Keratinocyte (primary cell): ENCODE measurements around the gene ZNF787. TPM values are rescaled to one million over a fixed set of nuclear protein-coding genes. Genes with fewer than 3 reads are reported as not detected.

Experiments used
- DNase-seq: peaks from one replicate; pipeline ENCODE4 v3.0.0-alpha.2; 2011; ENCODE audit warnings: low read depth, missing footprints, low spot score
- FAIRE-seq: peaks from 2 replicates; lab custom pipeline; 2011; peaks lifted over from hg19 to GRCh38; lab: Jason Lieb, UNC
- H2AFZ ChIP-seq: 2 replicates; pipeline ENCODE4 v1.6.0; 2012; ENCODE audit warnings: low read length, control low read depth, inconsistent platforms; ENCODE audit not compliant: control insufficient read depth
- H3K27ac ChIP-seq: 2 replicates; pipeline ENCODE4 v1.5.1; 2011; ENCODE audit warnings: low read length; ENCODE audit not compliant: control insufficient read depth, insufficient read depth
- H3K27me3 ChIP-seq: 3 replicates; pipeline ENCODE4 v1.6.0; 2011; ENCODE audit warnings: low read length; ENCODE audit not compliant: control insufficient read depth, insufficient read depth; ENCODE audit errors: extremely low read depth
- H3K36me3 ChIP-seq, 2 experiments: 2 replicates in 1 of 2; 3 replicates in 1 of 2; pipeline ENCODE4 v1.5.1; 2011; ENCODE audit warnings: low read length in 2 of 2, mild to moderate bottlenecking in 1 of 2; ENCODE audit not compliant: control insufficient read depth in 2 of 2, insufficient read depth in 2 of 2; ENCODE audit errors: extremely low read depth in 1 of 2
- H3K4me1 ChIP-seq: 3 replicates; pipeline ENCODE4 v1.5.1; 2011; ENCODE audit warnings: low read length; ENCODE audit not compliant: control insufficient read depth, insufficient read depth; ENCODE audit errors: extremely low read depth
- H3K4me2 ChIP-seq: 3 replicates; pipeline ENCODE4 v1.6.0; 2011; ENCODE audit warnings: low read depth, low read length; ENCODE audit not compliant: control insufficient read depth, insufficient read depth; ENCODE audit errors: extremely low read depth
- H3K4me3 ChIP-seq, 3 experiments: fragments of 200-600 bp in 1 of 3; sonication (generic) in 1 of 3; 2 replicates in 2 of 3; 3 replicates in 1 of 3; pipeline ENCODE4 v1.5.1; 2011 to 2016; ENCODE audit warnings: low read length in 3 of 3, mild to moderate bottlenecking in 3 of 3, control low read depth in 2 of 3, inconsistent platforms in 1 of 3, low read depth in 1 of 3, mixed read lengths in 1 of 3, mixed run types in 1 of 3, moderate library complexity in 1 of 3; ENCODE audit not compliant: control insufficient read depth in 2 of 3, insufficient read depth in 2 of 3; ENCODE audit errors: extremely low read depth in 1 of 3
- H3K79me2 ChIP-seq: 2 replicates; pipeline ENCODE4 v1.6.0; 2012; ENCODE audit warnings: low read length; ENCODE audit not compliant: control insufficient read depth, insufficient read depth
- H3K9ac ChIP-seq: 3 replicates; pipeline ENCODE4 v1.6.0; 2011; ENCODE audit warnings: low read length; ENCODE audit not compliant: control insufficient read depth, insufficient read depth; ENCODE audit errors: extremely low read depth
- H3K9me1 ChIP-seq: 3 replicates; pipeline ENCODE4 v1.6.0; 2011; ENCODE audit warnings: low read length; ENCODE audit not compliant: control insufficient read depth, insufficient read depth; ENCODE audit errors: extremely low read depth
- H3K9me3 ChIP-seq: 2 replicates; pipeline ENCODE4 v1.5.1; 2012; ENCODE audit warnings: low read depth, low read length; ENCODE audit not compliant: control insufficient read depth
- H4K20me1 ChIP-seq: 3 replicates; pipeline ENCODE4 v1.6.0; 2011; ENCODE audit warnings: low read length; ENCODE audit not compliant: control insufficient read depth, insufficient read depth; ENCODE audit errors: extremely low read depth
- CTCF ChIP-seq, 3 experiments: IDR thresholded peaks in 1 of 3; conservative IDR thresholded peaks in 1 of 3; optimal IDR thresholded peaks in 1 of 3; 2 replicates in 2 of 3; 3 replicates in 1 of 3; pipeline versions ENCODE3 to v1.5.1; 2011; ENCODE audit warnings: low read length in 3 of 3, mild to moderate bottlenecking in 3 of 3, moderate library complexity in 2 of 3, control low read depth in 1 of 3, inconsistent platforms in 1 of 3; ENCODE audit not compliant: insufficient read depth in 2 of 3; ENCODE audit errors: extremely low read depth in 1 of 3
- EZH2 ChIP-seq: IDR thresholded peaks from one replicate; pipeline ENCODE4 v1.6.1; 2012; ENCODE audit warnings: inconsistent platforms, mild to moderate bottlenecking, low read length, moderate library complexity
- dilution Hi-C: fragments of 300-500 bp; cut with MboI; formaldehyde crosslinking; loops from one replicate; pipeline ENCODE4 v1.7.0; 2020; ENCODE audit warnings: low sequenced_read_pairs; ENCODE audit not compliant: extremely low pct_ligation_motif_present
- polyA plus RNA-seq, 5 experiments: library from polyadenylated mRNA; depleted of rRNA in 3 of 5; stranded (reverse) in 3 of 5; stranded (forward) in 1 of 5; unstranded in 1 of 5; fragments of >200 nt; gene quantifications; 1 replicate in 1 of 5; 2 replicates in 3 of 5; 3 replicates in 1 of 5; pipeline versions ENCODE4 v1.2.1 to v1.2.3, GENCODE V29; 2011 to 2012; ENCODE audit warnings: missing spikeins in 2 of 5, low read depth in 1 of 5, low replicate concordance in 1 of 5

The ZNF787 gene
- polyA plus RNA-seq, 1 donor (not counting 4 experiments of a cell fraction or from before 2014, with no cell fraction given), result 5.6 TPM

- no peak overlapping the region for H3K4me2 ChIP-seq
- no peak overlapping the region for H3K9ac ChIP-seq
- dilution Hi-C loops, result no loop called here
- H2AFZ ChIP-seq, result no peak overlapping the region
- no peaks in the 10 kb centered on the region for H4K20me1 ChIP-seq
- H3K79me2 ChIP-seq, result no peaks in the 10 kb centered on the region
- H3K4me1 ChIP-seq, result peaks cover 8% of the 10 kb centered on the region
- H3K27ac ChIP-seq, result no peak overlapping the region
- H3K9me1 ChIP-seq, result no peaks in the 10 kb centered on the region
- FAIRE-seq (no peak), DNase-seq (no peak)
- no peaks in the 10 kb centered on the region for H3K36me3 ChIP-seq
- peaks cover 3% of the 10 kb centered on the region for H3K27me3 ChIP-seq
- no peak overlapping the region for H3K4me3 ChIP-seq
- H3K9me3 ChIP-seq, result no peaks in the 10 kb centered on the region
- TF ChIP-seq EZH2 (no peak), CTCF (optimal IDR thresholded peaks at IDR 0.05 in 1 of 3, IDR thresholded peaks at IDR 0.05 in 1 of 3, conservative IDR thresholded peaks at IDR 0.05 in 1 of 3; ENCODE audit: extremely low read depth in 1 of 3, insufficient read depth in 2 of 3, low read length in 3 of 3) (peak; percentile 76 to 81 (median 76))
These were observed 44.6 kb downstream of the ZNF787 start for GRCh38 chr19:56076498-56076897.

- FAIRE-seq, result no peak
- H3K4me1 ChIP-seq, result no peaks in the 10 kb centered on the region
- H3K27ac ChIP-seq, result no peak overlapping the region
- H3K36me3 ChIP-seq, result no peaks in the 10 kb centered on the region
- H3K4me2 ChIP-seq, result no peak overlapping the region
- H3K9ac ChIP-seq, result no peak overlapping the region
- no peak for TF ChIP-seq EZH2
- peak in 2 of 3 experiments; percentile 12 to 16 for TF ChIP-seq CTCF (optimal IDR thresholded peaks at IDR 0.05 in 1 of 3, IDR thresholded peaks at IDR 0.05 in 1 of 3, conservative IDR thresholded peaks at IDR 0.05 in 1 of 3; ENCODE audit: extremely low read depth in 1 of 3, insufficient read depth in 2 of 3, low read length in 3 of 3)
- H4K20me1 ChIP-seq, result no peaks in the 10 kb centered on the region
- H3K27me3 ChIP-seq, result no peaks in the 10 kb centered on the region
- H3K9me3 ChIP-seq, result no peaks in the 10 kb centered on the region
- dilution Hi-C loops, result no loop called here
- no peak overlapping the region for H2AFZ ChIP-seq
- H3K9me1 ChIP-seq, result no peaks in the 10 kb centered on the region
- H3K79me2 ChIP-seq, result no peaks in the 10 kb centered on the region
- H3K4me3 ChIP-seq, result no peak overlapping the region
- no peak for DNase-seq
These were observed 49.9 kb downstream of the ZNF787 start for GRCh38 chr19:56071151-56071550.
